HG03571 (cell line): Measurements from ENCODE around the gene CFAP107.
"Not testable (repeated sequence)": the region's sequence is repeated elsewhere in the genome, so short reads cannot be mapped to it uniquely, and the experiment has no call there.

Experiments used
- ATAC-seq: cut with Tn5 transposase; IDR thresholded peaks from one replicate; pipeline ENCODE4 v1.9.1; 2021; ENCODE audit not compliant: unreplicated experiment

Gene CFAP107

DNA sequence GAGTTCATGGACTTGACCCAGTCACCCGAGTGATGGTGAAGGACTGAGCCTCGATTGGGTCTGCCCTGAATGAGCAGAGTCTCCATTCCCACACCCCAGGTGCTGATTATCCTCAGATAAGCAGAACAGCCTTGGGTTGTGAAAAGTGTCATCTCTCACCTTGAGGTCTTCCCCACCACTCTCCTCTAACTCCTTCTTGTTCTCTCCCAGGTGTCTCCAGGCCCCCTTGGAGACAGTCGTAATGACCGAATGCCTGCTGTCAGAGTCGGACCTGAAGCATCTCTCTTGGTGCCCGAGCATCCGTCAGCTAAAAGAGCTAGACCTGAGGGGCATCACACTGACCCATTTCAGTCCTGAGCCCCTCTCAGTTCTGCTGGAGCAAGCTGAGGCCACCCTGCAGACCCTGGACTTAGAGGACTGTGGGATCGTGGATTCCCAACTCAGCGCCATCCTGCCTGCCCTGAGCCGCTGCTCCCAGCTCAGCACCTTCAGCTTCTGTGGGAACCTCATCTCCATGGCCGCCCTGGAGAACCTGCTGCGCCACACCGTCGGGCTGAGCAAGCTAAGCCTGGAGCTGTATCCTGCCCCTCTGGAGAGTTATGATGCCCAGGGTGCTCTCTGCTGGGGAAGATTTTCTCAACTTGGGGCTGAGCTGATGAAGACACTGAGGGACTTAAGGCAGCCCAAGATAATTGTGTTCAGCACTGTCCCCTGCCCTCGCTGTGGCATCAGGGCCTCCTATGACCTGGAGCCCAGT, 31.0 kb downstream of the CFAP107 start:
- ATAC-seq, result no peak

DNA sequence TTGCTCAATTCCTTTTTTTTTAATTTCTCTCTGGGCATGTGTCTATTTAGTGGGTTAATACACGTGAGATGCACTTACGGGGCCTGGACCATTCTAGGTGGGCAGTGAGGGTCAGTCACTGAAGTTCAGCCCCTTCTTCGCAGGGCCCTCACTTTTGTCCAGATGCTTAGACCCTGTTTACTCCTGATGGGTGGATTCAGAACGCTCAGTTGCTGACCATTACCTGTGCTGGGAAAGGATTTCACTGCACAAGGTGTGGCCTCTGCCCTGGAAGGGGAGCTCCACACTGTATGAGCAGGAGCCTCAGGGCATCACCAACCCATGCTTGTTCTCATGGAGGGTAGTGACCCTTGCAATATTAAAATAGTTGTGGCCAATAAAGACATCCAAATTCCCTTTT, 32.1 kb downstream of the CFAP107 start:
- ATAC-seq, result no peak

DNA sequence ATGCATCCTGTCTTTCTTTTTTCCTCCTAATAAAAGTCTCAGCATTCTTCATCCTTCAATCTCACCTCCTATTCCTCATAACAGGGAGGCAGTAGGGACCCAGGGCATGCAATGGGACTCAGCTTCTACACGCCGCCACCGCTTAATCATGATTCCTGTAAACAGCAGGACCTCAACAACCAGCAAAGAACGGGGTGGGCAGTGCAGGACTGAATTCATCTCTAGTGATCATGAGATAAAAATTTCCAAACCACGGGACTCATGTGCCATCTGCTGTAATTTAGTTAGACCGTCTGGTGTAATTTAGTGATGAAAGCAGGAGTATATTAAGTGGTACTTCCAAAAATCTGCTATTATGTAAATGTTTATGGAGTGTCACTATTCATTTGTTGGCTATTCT, 32.9 kb downstream of the CFAP107 start:
- ATAC-seq, result no peak

DNA sequence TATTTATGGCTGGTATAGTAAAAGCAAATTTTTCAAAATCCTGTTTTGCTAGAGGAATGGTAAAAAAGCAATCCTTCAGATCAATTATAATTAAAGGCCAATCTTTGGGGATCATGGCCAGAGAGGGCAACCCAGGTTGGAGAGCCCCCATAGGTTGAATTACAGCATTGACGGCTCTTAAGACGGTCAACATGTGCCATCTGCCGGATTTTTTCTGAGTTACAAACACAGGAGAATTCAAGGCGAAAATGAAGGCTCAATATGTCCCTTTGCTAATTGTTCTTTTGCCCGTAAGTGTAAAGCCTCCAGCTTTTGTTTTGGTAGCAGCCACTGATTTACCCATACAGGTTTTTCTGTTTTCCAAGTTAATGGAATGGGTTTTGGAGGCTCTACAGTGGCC, 35.5 kb downstream of the CFAP107 start:
- not testable (repeated sequence) for ATAC-seq

DNA sequence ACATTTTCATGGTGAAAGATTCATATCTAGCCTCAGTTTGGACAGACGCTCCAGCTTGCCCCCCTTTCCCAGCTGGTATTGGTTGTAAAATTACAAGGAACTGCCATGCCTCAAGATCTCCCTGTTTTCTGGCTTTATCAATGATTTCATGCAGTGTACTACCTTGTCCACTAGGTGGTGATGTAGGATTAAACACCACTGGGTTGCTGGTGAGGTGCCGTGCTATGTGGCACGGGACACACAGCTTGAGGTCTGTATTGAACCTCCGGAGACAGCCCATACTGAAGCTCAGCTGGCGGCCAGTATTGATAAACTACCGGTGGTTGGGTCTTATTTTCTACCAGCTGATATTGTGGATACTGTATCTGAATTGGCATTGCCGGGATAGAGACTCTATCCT, 37.8 kb downstream of the CFAP107 start:
- ATAC-seq, result not testable (repeated sequence)

DNA sequence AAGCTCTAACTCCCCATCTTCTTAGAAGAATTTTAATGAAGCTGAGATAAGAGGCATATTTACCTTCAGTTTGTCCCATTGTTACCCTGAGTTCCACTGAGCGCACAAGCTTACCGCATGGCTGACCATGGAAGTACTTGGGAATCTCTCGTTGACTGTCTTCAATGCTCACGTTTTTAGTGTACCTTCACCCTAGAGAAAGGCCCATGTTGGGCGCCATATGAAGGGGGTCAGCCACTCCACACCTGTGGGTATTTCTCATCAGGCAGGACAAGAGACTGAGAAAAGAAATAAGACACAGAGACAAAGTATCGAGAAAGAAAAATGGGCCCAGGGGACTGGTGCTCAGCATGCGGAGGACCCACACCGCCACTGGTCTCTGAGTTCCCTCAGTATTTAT, 38.7 kb downstream of the CFAP107 start:
- ATAC-seq, result not testable (repeated sequence)

DNA sequence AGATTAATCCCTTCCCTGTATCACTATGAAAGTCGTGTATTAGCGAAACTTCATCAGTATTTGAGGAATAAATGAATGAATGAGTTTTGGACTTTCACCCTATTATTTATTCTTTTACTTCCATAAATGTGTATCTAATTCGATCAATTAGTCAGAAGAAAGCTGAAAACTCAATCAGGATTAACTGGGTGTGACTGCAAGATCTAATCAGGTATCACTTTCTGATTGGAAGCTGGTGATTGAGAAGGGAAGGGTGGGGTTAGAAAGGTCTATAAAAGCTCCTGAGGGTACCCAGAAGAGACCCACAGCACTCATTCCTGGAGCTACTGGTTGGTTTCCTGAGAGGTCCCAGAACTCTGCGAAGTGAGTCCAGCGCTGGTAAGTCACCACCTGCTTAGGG, 45.1 kb downstream of the CFAP107 start, which contains the start of gene PRAMEF1:
PRAMEF1 (plus strand) TSS at position 301 of the 400 bp plus-strand sequence. CDS start 1,831 bp downstream, outside the sequence.
- not testable (repeated sequence) for ATAC-seq

DNA sequence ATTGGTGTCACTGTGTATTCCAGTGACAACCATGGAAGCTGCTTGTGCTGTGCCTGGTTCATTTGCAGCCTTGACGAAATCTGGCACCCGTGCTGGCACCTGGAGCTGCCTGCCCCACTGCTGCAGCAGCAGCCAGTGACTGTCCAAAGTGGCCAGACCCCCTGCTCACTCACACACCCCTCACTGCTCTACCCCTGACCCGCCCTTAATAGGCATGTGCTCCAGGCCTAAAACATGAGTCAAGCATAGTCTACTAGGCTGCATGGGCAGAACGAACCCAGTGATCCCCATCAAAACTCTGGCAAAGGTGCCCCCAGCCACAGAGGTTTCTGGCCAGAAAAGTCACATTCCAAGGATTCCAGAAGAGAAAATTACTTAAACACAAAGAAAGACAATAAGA, 52.9 kb downstream of the CFAP107 start:
- ATAC-seq, result no peak

DNA sequence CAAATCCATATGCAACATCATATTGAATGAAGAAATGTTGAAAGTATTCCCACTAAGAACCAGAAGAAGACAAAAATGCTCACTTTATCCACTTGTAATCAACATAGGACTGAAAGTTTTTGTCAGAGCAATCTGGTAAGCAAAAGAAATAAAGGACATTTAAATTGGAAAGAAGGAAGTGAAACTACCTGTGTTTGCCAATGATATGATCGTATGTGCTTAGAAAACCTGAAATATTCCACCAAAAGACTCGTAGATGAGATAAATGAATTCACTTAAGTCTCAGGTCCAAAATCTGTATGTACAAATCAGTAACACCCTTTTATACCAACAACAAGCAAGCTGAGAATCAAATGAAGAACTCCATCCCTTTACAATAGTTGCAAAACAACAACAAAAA, 53.7 kb downstream of the CFAP107 start:
- ATAC-seq, result no peak

DNA sequence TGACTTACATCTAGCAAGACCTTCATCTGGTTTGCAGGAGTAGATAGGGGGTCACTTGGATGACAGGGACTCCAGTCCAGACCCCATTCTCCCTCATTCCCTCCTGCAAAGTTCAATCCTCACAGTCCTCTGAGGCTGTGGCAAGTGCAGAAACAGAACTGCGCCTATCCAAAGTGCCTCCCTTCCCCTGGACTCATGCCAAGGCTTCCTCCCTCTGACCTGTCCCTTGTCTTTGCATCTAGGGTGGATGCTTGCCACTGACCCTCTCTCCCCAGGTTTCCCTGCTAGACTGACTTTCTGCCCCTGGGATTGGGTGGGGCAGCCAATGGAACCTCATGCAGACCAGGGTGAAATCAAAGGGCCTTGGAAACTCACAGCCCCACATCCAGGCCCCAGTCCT, 63.9 kb downstream of the CFAP107 start:
- no peak for ATAC-seq

DNA sequence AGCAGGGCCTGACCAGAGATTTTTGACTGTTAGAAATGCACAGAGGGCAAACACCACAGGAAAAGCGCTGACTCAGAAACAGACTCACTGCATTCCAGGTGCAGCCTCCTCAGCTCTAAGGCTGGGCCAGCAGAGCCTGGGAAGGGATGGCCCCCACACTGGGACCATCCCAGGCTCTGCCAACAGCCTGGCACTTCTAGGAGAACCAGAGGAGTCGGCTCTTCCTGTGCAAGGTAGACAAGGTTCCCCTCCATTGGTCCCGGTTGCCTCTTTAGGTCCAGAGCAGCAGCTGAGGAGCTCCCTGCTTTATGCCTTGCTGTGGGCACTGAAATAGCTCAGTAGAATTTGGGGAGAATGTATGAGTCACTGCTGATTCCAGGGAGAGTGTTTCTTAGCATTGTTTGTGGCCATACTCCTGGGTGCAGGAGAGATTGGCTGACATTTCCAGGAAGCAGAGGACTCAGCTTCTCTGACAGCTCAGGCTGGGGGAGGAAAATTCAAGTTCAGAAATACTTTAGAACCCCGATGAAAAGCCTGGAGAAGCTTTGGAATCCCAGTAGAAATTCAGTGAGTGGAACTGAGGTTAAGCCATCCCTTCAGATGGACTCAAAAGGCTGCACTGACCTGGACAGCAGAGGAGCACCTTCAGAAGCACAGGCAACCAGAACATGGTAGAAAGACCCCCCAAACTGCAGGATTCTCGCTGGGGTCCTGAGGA, 64.8 kb downstream of the CFAP107 start:
- no peak for ATAC-seq

DNA sequence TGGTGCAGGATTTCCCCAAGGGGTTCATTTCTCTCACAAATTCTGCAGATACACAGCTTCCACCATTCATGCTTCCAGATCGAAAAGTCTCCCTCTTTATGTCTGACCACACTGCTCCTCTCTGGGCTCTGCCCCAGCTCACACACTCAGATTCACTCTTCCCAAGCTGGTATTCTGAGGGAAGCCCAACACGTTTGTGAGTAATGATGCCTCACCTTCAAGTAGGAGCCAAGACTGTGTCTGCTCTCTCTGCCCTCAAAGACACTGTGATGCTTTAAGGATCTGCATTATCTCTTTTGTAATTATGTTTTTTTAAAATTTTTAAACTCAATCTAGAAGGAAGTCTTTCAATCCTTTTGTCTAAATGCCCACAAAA, 65.4 kb downstream of the CFAP107 start:
- ATAC-seq, result no peak
